Measurements from ENCODE around the gene CDHR5. TPM values are rescaled to one million over a fixed set of nuclear protein-coding genes. Genes with fewer than 3 reads are reported as not detected.

CDHR5 gene
- total and polyA plus RNA-seq, 5 donors: 0.02 TPM; not detected in 4

DNA sequence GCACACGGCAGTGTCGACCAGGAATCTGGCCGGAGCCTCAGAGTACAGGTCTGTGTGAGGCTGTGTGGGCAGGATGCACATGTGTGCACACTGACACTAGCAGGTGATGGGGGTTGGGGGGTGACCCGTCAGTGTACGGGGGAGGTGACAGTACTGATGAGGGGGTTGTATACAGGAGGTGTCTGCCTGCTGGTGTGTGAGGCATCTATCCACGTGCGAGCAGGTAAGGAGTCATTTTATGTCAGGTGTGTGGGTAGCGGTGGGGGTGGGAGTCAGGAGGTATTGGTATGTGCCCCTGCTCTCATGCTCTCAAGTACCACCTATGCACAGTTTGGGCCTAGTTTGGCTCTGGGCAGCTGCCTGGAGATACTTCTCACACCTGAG lies 53.0 kb downstream of the CDHR5 start:
- no peak for ATAC-seq
- Histone ChIP-seq H3K27me3 (ENCODE audit: control insufficient read depth, insufficient read depth) (no peaks in the 10 kb centered on the region), H3K9me3 (ENCODE audit: control insufficient read depth, low read length) (no peaks in the 10 kb centered on the region), H3K4me1 (ENCODE audit: control insufficient read depth, insufficient read depth, low read length) (peaks cover 3% of the 10 kb centered on the region), H3K27ac (ENCODE audit: low read length) (no peak overlapping the region), H3K4me3 (ENCODE audit: low read length) (no peak overlapping the region)
- intact Hi-C loops (cut with DNase I): no loop called here
- 68% methylated on average over 8 of the region's 8 CpGs for WGBS
- no peak for DNase-seq

DNA sequence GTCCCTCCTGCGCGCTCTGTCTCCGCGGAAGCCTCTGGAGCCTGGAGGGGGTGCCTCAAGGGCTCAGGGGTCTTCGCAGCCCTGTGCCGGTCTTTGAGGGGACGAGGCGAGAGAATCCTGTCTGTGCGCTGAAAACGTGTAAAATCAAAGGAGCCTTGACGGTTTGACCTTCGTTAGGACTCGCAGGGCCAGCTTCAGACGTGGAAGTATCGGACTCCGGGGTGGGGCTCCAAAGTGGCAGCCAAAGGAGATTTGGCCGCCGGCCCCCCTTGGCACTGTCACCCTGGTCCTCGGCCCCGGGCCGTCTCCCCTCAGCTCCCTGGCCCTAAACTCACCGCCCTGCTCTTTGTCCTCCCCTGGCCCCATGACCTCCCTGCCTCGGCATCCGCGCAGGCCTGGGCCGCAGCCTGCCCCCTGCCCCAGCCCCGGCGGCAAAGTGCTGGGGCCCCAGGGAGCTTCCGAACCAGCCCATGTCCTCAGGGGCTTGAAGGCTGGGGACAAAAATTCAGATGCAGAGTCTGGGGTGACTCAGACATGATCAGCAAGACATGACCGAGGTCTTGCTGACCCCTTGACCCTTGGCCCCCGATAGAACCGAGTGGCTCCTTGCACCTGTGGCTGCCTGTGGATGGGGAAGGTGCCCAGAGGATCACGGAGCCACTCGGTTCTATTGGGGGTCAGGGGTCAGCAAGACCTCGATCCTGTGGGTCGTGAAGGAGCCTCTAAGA lies 55.4 kb downstream of the CDHR5 start:
- H3K9me3 ChIP-seq (ENCODE audit: control insufficient read depth, low read length): no peaks in the 10 kb centered on the region
- H3K4me3 ChIP-seq (ENCODE audit: low read length): peak overlapping the region; percentile 69
- no peaks in the 10 kb centered on the region for H3K27me3 ChIP-seq (ENCODE audit: control insufficient read depth, insufficient read depth)
- peak overlapping the region; percentile 99 for H3K27ac ChIP-seq (ENCODE audit: low read length)
- peaks cover 3% of the 10 kb centered on the region for H3K4me1 ChIP-seq (ENCODE audit: control insufficient read depth, insufficient read depth, low read length)
- DNase-seq (peak; percentile 77 to 90 (median 89)), ATAC-seq (peak; percentile 18 to 44)
- intact Hi-C loops (cut with DNase I): no loop called here
- WGBS: 25% methylated on average over 36 of the region's 36 CpGs

GRCh38 chr11:568306-569157 lies 56.2 kb downstream of the CDHR5 start:
- Histone ChIP-seq H3K4me1 (ENCODE audit: control insufficient read depth, insufficient read depth, low read length) (peaks cover 3% of the 10 kb centered on the region), H3K9me3 (ENCODE audit: control insufficient read depth, low read length) (no peaks in the 10 kb centered on the region), H3K4me3 (ENCODE audit: low read length) (peak overlapping the region; percentile 69), H3K27me3 (ENCODE audit: control insufficient read depth, insufficient read depth) (no peaks in the 10 kb centered on the region), H3K27ac (ENCODE audit: low read length) (peak overlapping the region; percentile 99)
- intact Hi-C loops (cut with DNase I): no loop called here
- DNase-seq (peak; percentile 95 to 98 (median 98)), ATAC-seq (peak; percentile 89 to 92)
- WGBS: under 1% methylated on average over 123 of the region's 123 CpGs

- Histone ChIP-seq H3K4me3 (ENCODE audit: low read length) (peak overlapping the region; percentile 69), H3K27ac (ENCODE audit: low read length) (peak overlapping the region; percentile 53), H3K27me3 (ENCODE audit: control insufficient read depth, insufficient read depth) (no peaks in the 10 kb centered on the region), H3K9me3 (ENCODE audit: control insufficient read depth, low read length) (no peaks in the 10 kb centered on the region), H3K4me1 (ENCODE audit: control insufficient read depth, insufficient read depth, low read length) (peaks cover 3% of the 10 kb centered on the region)
- DNase-seq (peak in 1 of 3 donors; percentile 51), ATAC-seq (peak; percentile 9 to 17)
- intact Hi-C loops (cut with DNase I): no loop called here
- 19% methylated on average over 41 of the region's 41 CpGs for WGBS
Observed at GRCh38 chr11:567629-568292, 57.0 kb downstream of the CDHR5 start.

DNA sequence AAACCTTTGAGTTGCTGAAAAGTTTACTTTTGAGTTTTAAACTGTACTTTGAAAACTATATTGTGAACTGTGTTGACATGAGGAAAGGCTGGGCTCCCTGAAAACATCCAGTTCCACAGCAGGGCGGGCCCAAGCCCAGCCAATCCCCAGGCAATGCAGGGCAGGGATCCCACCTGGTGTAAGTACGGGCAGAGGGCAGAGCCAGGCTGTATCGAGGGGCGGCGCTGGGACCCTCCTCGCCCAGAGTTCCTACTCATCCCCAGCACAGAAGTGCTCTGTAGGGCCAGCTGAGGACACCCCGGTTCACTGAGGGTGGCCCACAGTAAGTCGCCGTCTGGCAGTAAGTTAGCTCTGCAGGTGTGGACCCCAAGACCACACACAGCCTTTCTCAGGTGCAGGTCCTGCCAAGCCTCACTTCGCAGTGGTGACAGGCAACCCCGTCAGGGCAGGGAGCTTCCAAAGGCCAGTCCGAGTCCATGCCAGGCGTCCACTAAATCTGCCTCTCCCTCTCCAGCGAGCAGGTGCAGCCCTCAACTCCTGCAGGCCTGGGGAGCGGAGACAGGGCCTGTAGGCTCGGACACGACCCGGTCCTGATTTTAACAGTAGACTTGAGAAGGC lies 57.6 kb downstream of the CDHR5 start:
- ATAC-seq: no peak
- Histone ChIP-seq H3K4me3 (ENCODE audit: low read length) (peak overlapping the region; percentile 69), H3K27me3 (ENCODE audit: control insufficient read depth, insufficient read depth) (no peaks in the 10 kb centered on the region), H3K9me3 (ENCODE audit: control insufficient read depth, low read length) (no peaks in the 10 kb centered on the region), H3K27ac (ENCODE audit: low read length) (no peak overlapping the region), H3K4me1 (ENCODE audit: control insufficient read depth, insufficient read depth, low read length) (peaks cover 3% of the 10 kb centered on the region)
- 85% methylated on average over 18 of the region's 18 CpGs for WGBS
- DNase-seq: peak in 1 of 3 donors; percentile 55
- intact Hi-C loops (cut with DNase I): no loop called here

Small RNA genes within 50 kb of the gene (microRNA-seq; reads per million reads assigned to microRNA genes)
- gene MIR210: 412 to 509 reads per million in 2 donors

Other genes starting within 250 kb of the CDHR5 start
- gene PKP3, start 230.7 kb downstream of the CDHR5 start, total RNA-seq: under 1 TPM; 0.26 to 0.88 (median 0.63) TPM
- 0.36 TPM for gene PKP3, start 230.7 kb downstream of the CDHR5 start, polyA plus RNA-seq
- 10 to 100 TPM; 28.6 to 42.4 (median 35.1) TPM for gene SIGIRR, start 210.0 kb downstream of the CDHR5 start, total RNA-seq
- 61.8 TPM for gene SIGIRR, start 210.0 kb downstream of the CDHR5 start, polyA plus RNA-seq
- gene ANO9, start 182.9 kb downstream of the CDHR5 start, total RNA-seq: under 1 TPM; 0.14 to 0.46 (median 0.20) TPM
- gene ANO9, start 182.9 kb downstream of the CDHR5 start, polyA plus RNA-seq: 0.20 TPM
- gene PTDSS2, start 174.7 kb downstream of the CDHR5 start, total RNA-seq: 10 to 100 TPM; 30.2 to 33.3 (median 30.9) TPM
- gene PTDSS2, start 174.7 kb downstream of the CDHR5 start, polyA plus RNA-seq: 30.7 TPM
- 100 to 1,000 TPM; 188 to 203 (median 195) TPM for gene RNH1, start 117.7 kb downstream of the CDHR5 start, total RNA-seq
- 162 TPM for gene RNH1, start 117.7 kb downstream of the CDHR5 start, polyA plus RNA-seq
- 10 to 100 TPM; 45.7 to 60.4 (median 49.3) TPM for gene HRAS, start 89.4 kb downstream of the CDHR5 start, total RNA-seq
- 64.4 TPM for gene HRAS, start 89.4 kb downstream of the CDHR5 start, polyA plus RNA-seq
- gene LRRC56, start 87.4 kb downstream of the CDHR5 start, total RNA-seq: under 1 TPM; 0.36 to 0.59 (median 0.43) TPM
- gene LRRC56, start 87.4 kb downstream of the CDHR5 start, polyA plus RNA-seq: 0.48 TPM
- 1 to 10 TPM in 2 of 4 donors, under 1 TPM in 2; 0.65 to 1.4 (median 0.83) TPM for gene LMNTD2, start 64.2 kb downstream of the CDHR5 start, total RNA-seq
- 0.50 TPM for gene LMNTD2, start 64.2 kb downstream of the CDHR5 start, polyA plus RNA-seq
- gene RASSF7, start 64.0 kb downstream of the CDHR5 start, total RNA-seq: 1 to 10 TPM; 2.5 to 6.3 (median 3.5) TPM
- 5.3 TPM for gene RASSF7, start 64.0 kb downstream of the CDHR5 start, polyA plus RNA-seq
- 10 to 100 TPM; 18.2 to 20.8 (median 20.1) TPM for gene PHRF1, start 48.5 kb downstream of the CDHR5 start, total RNA-seq
- 17.0 TPM for gene PHRF1, start 48.5 kb downstream of the CDHR5 start, polyA plus RNA-seq
- 10 to 100 TPM in 3 of 4 donors, 1 to 10 TPM in 1; 9.4 to 19.2 (median 13.5) TPM for gene IRF7, start 9.0 kb downstream of the CDHR5 start, total RNA-seq
- 14.8 TPM for gene IRF7, start 9.0 kb downstream of the CDHR5 start, polyA plus RNA-seq
- 1 to 10 TPM in 2 of 4 donors, under 1 TPM in 1, not detected in 1; 0.79 to 1.2 (median 1.1) TPM for gene SCT, start 2.2 kb upstream of the CDHR5 start, total RNA-seq
- not detected for gene SCT, start 2.2 kb upstream of the CDHR5 start, polyA plus RNA-seq
- 1 to 10 TPM in 1 of 4 donors, under 1 TPM in 2, not detected in 1; 0.26 to 1.0 (median 0.29) TPM for gene DRD4, start 12.3 kb upstream of the CDHR5 start, total RNA-seq
- 0.14 TPM for gene DRD4, start 12.3 kb upstream of the CDHR5 start, polyA plus RNA-seq
- 10 to 100 TPM; 18.2 to 25.2 (median 22.6) TPM for gene DEAF1, start 70.3 kb upstream of the CDHR5 start, total RNA-seq
- gene DEAF1, start 70.3 kb upstream of the CDHR5 start, polyA plus RNA-seq: 17.5 TPM
- gene TMEM80, start 70.9 kb upstream of the CDHR5 start, total RNA-seq: 10 to 100 TPM; 12.6 to 16.4 (median 14.3) TPM
- 17.6 TPM for gene TMEM80, start 70.9 kb upstream of the CDHR5 start, polyA plus RNA-seq
- 1 to 10 TPM; 5.5 to 8.2 (median 6.3) TPM for gene EPS8L2, start 81.3 kb upstream of the CDHR5 start, total RNA-seq
- 3.1 TPM for gene EPS8L2, start 81.3 kb upstream of the CDHR5 start, polyA plus RNA-seq
- gene TALDO1, start 122.5 kb upstream of the CDHR5 start, total RNA-seq: 10 to 100 TPM; 84.7 to 99.9 (median 94.9) TPM
- 82.3 TPM for gene TALDO1, start 122.5 kb upstream of the CDHR5 start, polyA plus RNA-seq
- 10 to 100 TPM; 30.0 to 34.5 (median 30.8) TPM for gene GATD1, start 152.5 kb upstream of the CDHR5 start, total RNA-seq
- 26.7 TPM for gene GATD1, start 152.5 kb upstream of the CDHR5 start, polyA plus RNA-seq
- under 1 TPM in 3 of 4 donors, not detected in 1; 0.15 to 0.37 (median 0.28) TPM for gene CEND1, start 165.1 kb upstream of the CDHR5 start, total RNA-seq
- 0.59 TPM for gene CEND1, start 165.1 kb upstream of the CDHR5 start, polyA plus RNA-seq
- 1 to 10 TPM; 3.8 to 9.0 (median 6.5) TPM for gene SLC25A22, start 173.3 kb upstream of the CDHR5 start, total RNA-seq
- gene SLC25A22, start 173.3 kb upstream of the CDHR5 start, polyA plus RNA-seq: 4.1 TPM
- 1 to 10 TPM; 5.6 to 9.6 (median 8.9) TPM for gene PIDD1, start 180.3 kb upstream of the CDHR5 start, total RNA-seq
- 10.4 TPM for gene PIDD1, start 180.3 kb upstream of the CDHR5 start, polyA plus RNA-seq
- gene RPLP2, start 185.0 kb upstream of the CDHR5 start, total RNA-seq: 1,000 to 10,000 TPM in 3 of 4 donors, 100 to 1,000 TPM in 1; 949 to 1,291 (median 1,094) TPM
- gene RPLP2, start 185.0 kb upstream of the CDHR5 start, polyA plus RNA-seq: 859 TPM
- gene PNPLA2, start 194.0 kb upstream of the CDHR5 start, total RNA-seq: 100 to 1,000 TPM; 145 to 193 (median 177) TPM
- gene PNPLA2, start 194.0 kb upstream of the CDHR5 start, polyA plus RNA-seq: 147 TPM
- 10 to 100 TPM; 18.9 to 26.4 (median 21.0) TPM for gene CRACR2B, start 203.0 kb upstream of the CDHR5 start, total RNA-seq
- 42.6 TPM for gene CRACR2B, start 203.0 kb upstream of the CDHR5 start, polyA plus RNA-seq
- 100 to 1,000 TPM; 406 to 517 (median 443) TPM for gene CD151, start 208.0 kb upstream of the CDHR5 start, total RNA-seq
- gene CD151, start 208.0 kb upstream of the CDHR5 start, polyA plus RNA-seq: 671 TPM
- gene POLR2L, start 217.6 kb upstream of the CDHR5 start, total RNA-seq: 100 to 1,000 TPM; 147 to 223 (median 191) TPM
- 278 TPM for gene POLR2L, start 217.6 kb upstream of the CDHR5 start, polyA plus RNA-seq
- gene TSPAN4, start 217.9 kb upstream of the CDHR5 start, total RNA-seq: 10 to 100 TPM; 36.6 to 45.1 (median 40.4) TPM
- gene TSPAN4, start 217.9 kb upstream of the CDHR5 start, polyA plus RNA-seq: 41.3 TPM

Data from right cardiac atrium (tissue), 5 donors.